H54 (cell line): ENCODE results near the gene LRP8.

Source experiments
- DNase-seq: peaks from one replicate; pipeline ENCODE4 v3.0.0; 2011; ENCODE audit warnings: low spot score, mixed read lengths; ENCODE audit not compliant: insufficient read length
- FAIRE-seq: peaks from 3 replicates; lab custom pipeline; 2011; peaks lifted over from hg19 to GRCh38; lab: Jason Lieb, UNC
- POLR2A ChIP-seq: IDR thresholded peaks from 2 replicates; pipeline ENCODE4 v1.6.1; 2011; ENCODE audit warnings: low read depth, mild to moderate bottlenecking, low read length

Gene LRP8

GRCh38 chr1:53266038-53266437, 61.8 kb downstream of the LRP8 start:
- DNase-seq (no peak), FAIRE-seq (no peak)
- TF ChIP-seq POLR2A, result no peak

GRCh38 chr1:53265581-53265980, 62.3 kb downstream of the LRP8 start:
- TF ChIP-seq POLR2A, result no peak
- DNase-seq (no peak), FAIRE-seq (no peak)

- no peak for TF ChIP-seq POLR2A
- DNase-seq (no peak), FAIRE-seq (no peak)
Observed at GRCh38 chr1:53264048-53264447, 63.8 kb downstream of the LRP8 start.

GRCh38 chr1:53262000-53262399, 65.9 kb downstream of the LRP8 start:
- DNase-seq (no peak), FAIRE-seq (no peak)
- no peak for TF ChIP-seq POLR2A

- no peak for DNase-seq
- FAIRE-seq, result no peak
- no peak for TF ChIP-seq POLR2A
Observed at GRCh38 chr1:53260631-53261247, 67.1 kb downstream of the LRP8 start.

GRCh38 chr1:53259932-53260331, 67.9 kb downstream of the LRP8 start:
- no peak for TF ChIP-seq POLR2A
- no peak for DNase-seq
- FAIRE-seq, result no peak

- DNase-seq (no peak), FAIRE-seq (no peak)
- no peak for TF ChIP-seq POLR2A
Observed at GRCh38 chr1:53258216-53258615, 69.7 kb downstream of the LRP8 start.

GRCh38 chr1:53257454-53258081, 70.3 kb downstream of the LRP8 start:
- DNase-seq (no peak), FAIRE-seq (no peak)
- no peak for TF ChIP-seq POLR2A

- DNase-seq, result no peak
- FAIRE-seq, result no peak
- no peak for TF ChIP-seq POLR2A
Observed at GRCh38 chr1:53256511-53257453, 71.1 kb downstream of the LRP8 start.

- no peak for FAIRE-seq
- no peak for TF ChIP-seq POLR2A
Observed at GRCh38 chr1:53255031-53255430, 72.8 kb downstream of the LRP8 start.

GRCh38 chr1:53254011-53254640, 73.7 kb downstream of the LRP8 start:
- DNase-seq, result no peak
- TF ChIP-seq POLR2A, result no peak
- FAIRE-seq, result no peak

More at GRCh38 chr1:53255031-53255430, 72.8 kb downstream of the LRP8 start:
- no peak for DNase-seq

- TF ChIP-seq POLR2A, result no peak
- DNase-seq (no peak), FAIRE-seq (no peak)
Observed at GRCh38 chr1:53250325-53250724, 77.5 kb downstream of the LRP8 start.

GRCh38 chr1:53249706-53250105, 78.2 kb downstream of the LRP8 start:
- no peak for TF ChIP-seq POLR2A
- FAIRE-seq (no peak), DNase-seq (no peak)

- no peak for FAIRE-seq
- no peak for TF ChIP-seq POLR2A
- no peak for DNase-seq
Observed at GRCh38 chr1:53246261-53247134, 81.4 kb downstream of the LRP8 start.
